DND-41 (cell line): ENCODE data around the gene CEP131.

Experiments used
- CTCF ChIP-seq: IDR thresholded peaks from 2 replicates; pipeline ENCODE4 v1.5.1; 2012; ENCODE audit warnings: borderline replicate concordance, low read length, moderate library complexity, mild to moderate bottlenecking; ENCODE audit not compliant: poor library complexity, severe bottlenecking; ENCODE audit errors: extremely low read depth
- EZH2 ChIP-seq: IDR thresholded peaks from 3 replicates; pipeline ENCODE4 v1.6.1; 2012; ENCODE audit warnings: borderline replicate concordance, low read depth, mild to moderate bottlenecking, moderate library complexity, low read length, inconsistent platforms; ENCODE audit not compliant: severe bottlenecking

GRCh38 chr17:81222620-81222905, 202 bp downstream of the CEP131 start:
- TF ChIP-seq CTCF (no peak), EZH2 (no peak)
